B cell (primary cell): Measurements from ENCODE around the gene SFXN5. TPM values are rescaled to one million over a fixed set of nuclear protein-coding genes. Genes with fewer than 3 reads are reported as not detected.

ENCODE experiments used
- ATAC-seq: fragments of 200-7000 bp; cut with Tn5 transposase; one replicate; pipeline ENCODE4 v1.10.0; 2021; ENCODE audit warnings: low read depth, mild to moderate bottlenecking, moderate number of reproducible peaks, moderate library complexity
- CTCF ChIA-PET: fragments of 350-600 bp; sonication (Branson Sonifier 250); formaldehyde crosslinking; loops from one replicate; lab custom pipeline; 2021; ENCODE audit warnings: antibody characterized with exemption, inconsistent platforms; lab: Charles Lee
- POLR2A ChIA-PET: fragments of 350-600 bp; sonication (Branson Sonifier 250); formaldehyde crosslinking; loops from one replicate; lab custom pipeline; 2021; ENCODE audit warnings: antibody characterized with exemption; lab: Charles Lee
- DNase-seq: peaks from one replicate; pipeline ENCODE4 v3.0.0; 2013
- H2AFZ ChIP-seq: 2 replicates; pipeline ENCODE4 v1.6.1; 2012; ENCODE audit warnings: mild to moderate bottlenecking, low read depth, low read length; ENCODE audit not compliant: insufficient read depth, poor library complexity, severe bottlenecking
- H3K27ac ChIP-seq, 2 donors: 1 replicate in 1 of 2; 2 replicates in 1 of 2; pipeline ENCODE4 v1.5.1; 2012 to 2013; ENCODE audit warnings: low read length in 2 of 2, mild to moderate bottlenecking in 2 of 2, moderate library complexity in 1 of 2
- H3K27me3 ChIP-seq, 4 experiments: fragments of 200-600 bp in 1 of 4; sonication (generic) in 1 of 4; replicated peaks in 1 of 4; 1 replicate in 2 of 4; 2 replicates in 2 of 4; pipeline versions ENCODE4 v1.6.1 to v1.7.0; 2013 to 2016; ENCODE audit warnings: low read length in 3 of 4, mild to moderate bottlenecking in 2 of 4, mixed read lengths in 1 of 4, moderate library complexity in 1 of 4; ENCODE audit not compliant: insufficient read depth in 4 of 4, control insufficient read depth in 3 of 4; ENCODE audit errors: control extremely low read depth in 1 of 4
- H3K36me3 ChIP-seq, 2 experiments: replicated peaks in 1 of 2; 1 replicate in 1 of 2; 2 replicates in 1 of 2; pipeline versions ENCODE4 v1.6.1 to v1.7.1; 2013; ENCODE audit warnings: low read length in 1 of 2; ENCODE audit not compliant: insufficient read depth in 2 of 2, control insufficient read depth in 1 of 2; ENCODE audit errors: control extremely low read depth in 1 of 2, extremely low read depth in 1 of 2
- H3K4me1 ChIP-seq, 2 donors: fragments of 200-600 bp in 1 of 2; sonication (generic) in 1 of 2; 1 replicate in 1 of 2; 2 replicates in 1 of 2; pipeline versions ENCODE4 v1.5.1 to v1.6.1; 2013 to 2017; ENCODE audit warnings: low read length in 2 of 2; ENCODE audit not compliant: control insufficient read depth in 2 of 2, insufficient read depth in 2 of 2
- H3K4me2 ChIP-seq: replicated peaks from 2 replicates; pipeline ENCODE3; 2012; ENCODE audit warnings: mild to moderate bottlenecking, low read depth, low read length; ENCODE audit not compliant: poor library complexity, severe bottlenecking
- H3K4me3 ChIP-seq, 5 experiments: fragments of 200-600 bp in 1 of 5; sonication (generic) in 1 of 5; 1 replicate in 3 of 5; 2 replicates in 2 of 5; pipeline versions ENCODE4 v1.5.1 to v1.7.0; 2011 to 2016; ENCODE audit warnings: low read length in 4 of 5, mild to moderate bottlenecking in 4 of 5, low read depth in 2 of 5, control low read depth in 1 of 5, moderate library complexity in 1 of 5; ENCODE audit not compliant: insufficient read depth in 1 of 5; ENCODE audit errors: control extremely low read depth in 1 of 5, extremely low read depth in 1 of 5
- H3K79me2 ChIP-seq: fragments of 200-600 bp; sonication (generic); one replicate; pipeline ENCODE4 v1.6.0; 2016; ENCODE audit warnings: low read length; ENCODE audit not compliant: control insufficient read depth, insufficient read depth
- H3K9ac ChIP-seq: fragments of 200-600 bp; sonication (generic); 2 replicates; pipeline ENCODE4 v1.6.1; 2017; ENCODE audit warnings: mild to moderate bottlenecking, low read length, moderate library complexity
- H3K9me3 ChIP-seq, 3 donors: one replicate each; pipeline versions ENCODE4 v1.6.1 to v1.7.1; 2013; ENCODE audit warnings: low read length in 2 of 3; ENCODE audit not compliant: control insufficient read depth in 2 of 3, insufficient read depth in 1 of 3; ENCODE audit errors: control extremely low read depth in 1 of 3
- H4K20me1 ChIP-seq: 2 replicates; pipeline ENCODE4 v1.6.0; 2012; ENCODE audit warnings: mild to moderate bottlenecking, low read length; ENCODE audit not compliant: insufficient read depth, control insufficient read depth, poor library complexity, severe bottlenecking
- H3K27ac Mint-ChIP-seq: one replicate; pipeline ENCODE4 v1.8.0; 2021; ENCODE audit warnings: mixed read lengths
- H3K27me3 Mint-ChIP-seq: one replicate; pipeline ENCODE4 v1.8.0; 2021; ENCODE audit warnings: mixed read lengths
- H3K4me1 Mint-ChIP-seq: one replicate; pipeline ENCODE4 v1.8.0; 2021; ENCODE audit warnings: mixed read lengths
- H3K4me3 Mint-ChIP-seq: one replicate; pipeline ENCODE4 v1.8.0; 2021; ENCODE audit warnings: mixed read lengths
- H3K9me3 Mint-ChIP-seq: one replicate; pipeline ENCODE4 v1.8.0; 2022; ENCODE audit warnings: mixed read lengths; ENCODE audit not compliant: insufficient read depth
- EZH2 ChIP-seq: IDR thresholded peaks from 2 replicates; pipeline ENCODE4 v1.6.1; 2012; ENCODE audit warnings: borderline replicate concordance, low read depth, mild to moderate bottlenecking, moderate library complexity, low read length; ENCODE audit not compliant: insufficient read depth, poor library complexity, severe bottlenecking
- WGBS: methylation state at CpG from one replicate; pipeline ENCODE4 v1.1.5; 2013; ENCODE audit warnings: missing lambda C conversion rate; ENCODE audit not compliant: insufficient coverage; 5-methylcytosine and 5-hydroxymethylcytosine counted together
- intact Hi-C: fragments of 100-400 bp; cut with micrococcal nuclease; formaldehyde crosslinking; loops from one replicate; pipeline ENCODE4 v1.10.0; 2022
- polyA plus RNA-seq: library from polyadenylated mRNA; depleted of rRNA; stranded (reverse); fragments of >200 nt; gene quantifications from 2 replicates; pipeline ENCODE4 v1.2.3, GENCODE V29; 2012
- total RNA-seq, 2 donors: library from RNA; stranded (reverse); fragments of 120-200 nt in 1 of 2; gene quantifications; 1 replicate in 1 of 2; 2 replicates in 1 of 2; pipeline versions ENCODE4 v1.2.3 to v1.2.4, GENCODE V29; 2013 to 2022
- TF ChIP-seq, protein P1 (sequence below): fragments of 200-600 bp; IDR thresholded peaks from one replicate; pipeline ENCODE4 v1.8.0; 2022; ENCODE audit warnings: antibody characterized with exemption, mild to moderate bottlenecking

The SFXN5 gene
- total and polyA plus RNA-seq, 2 donors (not counting 1 experiment from before 2014, with no cell fraction given) = 8.0 to 16.9 TPM

DNA sequence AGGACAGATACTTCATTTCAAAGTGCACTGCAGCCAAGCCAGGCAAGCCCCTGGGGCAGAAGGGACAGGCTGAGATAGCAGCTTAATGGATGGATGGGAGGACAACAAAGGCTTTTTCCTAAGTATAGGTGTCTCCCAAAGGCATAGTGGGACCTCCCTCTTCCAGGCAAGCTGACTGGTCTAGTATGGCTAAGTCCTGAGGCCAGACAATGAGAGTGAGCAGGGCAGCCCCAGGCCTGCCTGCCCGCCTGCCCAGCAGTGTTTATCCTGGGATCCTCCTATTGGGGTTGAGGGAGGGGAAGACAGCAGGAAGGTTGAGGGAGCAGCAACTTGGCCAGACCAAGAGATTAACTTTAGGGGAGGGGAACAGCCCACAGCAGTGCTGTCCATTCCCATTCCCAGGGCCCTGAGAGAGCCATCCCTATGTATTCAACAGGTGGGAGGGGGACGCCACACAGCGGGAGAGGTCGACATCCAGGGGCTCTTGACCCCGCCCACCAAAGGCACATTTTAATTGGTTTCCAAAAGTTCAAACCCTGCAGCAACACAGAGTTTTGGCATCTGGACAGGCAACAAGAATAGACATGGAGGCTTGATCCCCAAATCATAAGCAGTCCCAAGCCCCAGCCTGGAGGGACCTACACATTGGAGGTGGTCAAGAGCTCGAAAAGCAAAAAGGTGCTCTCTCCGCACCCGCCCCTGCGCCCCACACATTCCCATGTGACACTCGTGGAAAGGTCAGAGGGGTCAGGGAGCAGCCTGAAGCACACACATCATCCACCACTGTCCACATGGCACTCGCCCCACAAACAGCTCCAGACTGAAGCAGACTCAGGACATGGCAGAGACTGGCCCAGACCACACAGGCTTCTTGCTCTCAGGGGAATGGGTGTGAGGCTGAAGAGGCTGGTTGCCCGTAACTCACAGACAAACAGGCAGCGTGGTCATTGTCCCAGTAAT lies 2.9 kb upstream of the SFXN5 start:
- H3K4me3 Mint-ChIP-seq = no peak overlapping the region
- Histone ChIP-seq H3K27me3 (no peaks in the 10 kb centered on the region), H3K4me2 (no peak overlapping the region), H3K79me2 (peaks cover 6% of the 10 kb centered on the region), H3K9me3 (no peaks in the 10 kb centered on the region), H3K9ac (no peak overlapping the region), H3K4me3 (no peak overlapping the region), H3K27ac (no peak overlapping the region), H3K36me3 (no peaks in the 10 kb centered on the region), H4K20me1 (no peaks in the 10 kb centered on the region), H3K4me1 (peaks cover 6 to 17% of the 10 kb centered on the region in 2 donors), H2AFZ (no peak overlapping the region)
- CTCF ChIA-PET = no interaction called here
- POLR2A ChIA-PET = no interaction called here
- H3K4me1 Mint-ChIP-seq = peaks cover 17% of the 10 kb centered on the region
- TF ChIP-seq, protein P1, sequence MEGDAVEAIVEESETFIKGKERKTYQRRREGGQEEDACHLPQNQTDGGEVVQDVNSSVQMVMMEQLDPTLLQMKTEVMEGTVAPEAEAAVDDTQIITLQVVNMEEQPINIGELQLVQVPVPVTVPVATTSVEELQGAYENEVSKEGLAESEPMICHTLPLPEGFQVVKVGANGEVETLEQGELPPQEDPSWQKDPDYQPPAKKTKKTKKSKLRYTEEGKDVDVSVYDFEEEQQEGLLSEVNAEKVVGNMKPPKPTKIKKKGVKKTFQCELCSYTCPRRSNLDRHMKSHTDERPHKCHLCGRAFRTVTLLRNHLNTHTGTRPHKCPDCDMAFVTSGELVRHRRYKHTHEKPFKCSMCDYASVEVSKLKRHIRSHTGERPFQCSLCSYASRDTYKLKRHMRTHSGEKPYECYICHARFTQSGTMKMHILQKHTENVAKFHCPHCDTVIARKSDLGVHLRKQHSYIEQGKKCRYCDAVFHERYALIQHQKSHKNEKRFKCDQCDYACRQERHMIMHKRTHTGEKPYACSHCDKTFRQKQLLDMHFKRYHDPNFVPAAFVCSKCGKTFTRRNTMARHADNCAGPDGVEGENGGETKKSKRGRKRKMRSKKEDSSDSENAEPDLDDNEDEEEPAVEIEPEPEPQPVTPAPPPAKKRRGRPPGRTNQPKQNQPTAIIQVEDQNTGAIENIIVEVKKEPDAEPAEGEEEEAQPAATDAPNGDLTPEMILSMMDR = no peak
- no peak for TF ChIP-seq EZH2
- DNase-seq = no peak
- WGBS = 93% methylated on average over 11 of the region's 13 CpGs
- H3K27me3 Mint-ChIP-seq = peaks cover 10% of the 10 kb centered on the region
- no peak overlapping the region for H3K27ac Mint-ChIP-seq
- no peak for ATAC-seq
- no peaks in the 10 kb centered on the region for H3K9me3 Mint-ChIP-seq
- intact Hi-C loops = loop anchor here (5.0 kb wide), 1 partner anchor 88 kb away; no protein-coding TSS in a partner anchor

DNA sequence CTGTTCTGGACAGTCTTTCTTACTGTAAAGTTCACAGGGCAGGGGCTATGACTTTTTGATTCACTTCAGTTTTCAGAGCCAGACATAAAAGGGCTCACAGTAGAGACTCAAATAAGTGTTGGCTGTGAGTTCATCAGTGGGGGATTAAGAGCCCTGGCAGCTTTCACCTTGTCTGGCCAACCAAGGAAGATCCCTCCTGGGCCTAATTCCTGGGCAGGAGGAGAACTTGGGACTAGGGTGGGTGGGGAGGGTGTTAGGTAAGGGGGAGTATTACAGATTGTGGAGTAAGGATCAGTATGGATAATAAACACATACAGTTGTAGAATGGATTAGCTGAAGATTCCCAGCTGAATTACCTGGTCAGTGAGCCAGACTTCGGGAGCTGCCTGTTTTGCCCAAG lies 904 bp upstream of the SFXN5 start:
- TF ChIP-seq, protein P1 = no peak
- TF ChIP-seq EZH2 = no peak
- Mint-ChIP-seq H3K27ac (peak overlapping the region; percentile 95), H3K9me3 (no peaks in the 10 kb centered on the region), H3K4me1 (peaks cover 24% of the 10 kb centered on the region), H3K4me3 (peak overlapping the region; percentile 93), H3K27me3 (no peaks in the 10 kb centered on the region)
- Histone ChIP-seq H3K9ac (peak overlapping the region; percentile 96), H3K4me2 (peak overlapping the region; percentile 98), H4K20me1 (no peaks in the 10 kb centered on the region), H2AFZ (peak overlapping the region; percentile 96), H3K36me3 (no peaks in the 10 kb centered on the region), H3K27me3 (no peaks in the 10 kb centered on the region), H3K79me2 (peaks cover 11% of the 10 kb centered on the region), H3K4me1 (peaks cover 6 to 17% of the 10 kb centered on the region in 2 donors), H3K9me3 (no peaks in the 10 kb centered on the region), H3K27ac (no peak overlapping the region), H3K4me3 (no peak overlapping the region)
- intact Hi-C loops = loop anchor here (5.0 kb wide), 1 partner anchor 90 kb away; no protein-coding TSS in a partner anchor
- ATAC-seq = no peak
- 100% methylated on average over 1 of the region's 1 CpG for WGBS
- ChIA-PET CTCF (interaction anchor here (1.0 to 2.5 kb wide), 3 partner anchors 104 to 141 kb away, joined by 3 to 11 read pairs (median 5); partner anchors contain the start of gene SMYD5), POLR2A (no interaction called here)
- DNase-seq = no peak
